BJ (cell line): Measurements from ENCODE around the gene CTDSP2. TPM values are rescaled to one million over a fixed set of nuclear protein-coding genes. Genes with fewer than 3 reads are reported as not detected.

Experiments
- CTCF ChIA-PET: fragments of 350-600 bp; formaldehyde crosslinking; extraction: SDS; loops from one replicate; lab custom pipeline; 2021; ENCODE audit warnings: antibody characterized with exemption, inconsistent platforms; lab: Yijun Ruan, JAX
- POLR2A ChIA-PET: fragments of 300-600 bp; sonication (Branson Sonifier 250); formaldehyde crosslinking; extraction: SDS; loops from one replicate; lab custom pipeline; 2021; ENCODE audit warnings: antibody characterized with exemption; lab: Charles Lee
- DNase-seq: peaks from one replicate; pipeline ENCODE4 v3.0.0-alpha.2; 2011; ENCODE audit warnings: low read depth
- H3K27me3 ChIP-seq: 2 replicates; pipeline ENCODE4 v1.6.0; 2011; ENCODE audit warnings: low read length; ENCODE audit not compliant: control insufficient read depth, insufficient read depth
- H3K36me3 ChIP-seq: 2 replicates; pipeline ENCODE4 v1.5.1; 2011; ENCODE audit warnings: low read length; ENCODE audit not compliant: control insufficient read depth, insufficient read depth
- H3K4me3 ChIP-seq: 2 replicates; pipeline ENCODE4 v1.5.1; 2011; ENCODE audit warnings: low read depth, mild to moderate bottlenecking, control low read depth, low read length
- CTCF ChIP-seq: IDR thresholded peaks from 2 replicates; pipeline ENCODE4 v1.5.1; 2011; ENCODE audit warnings: low read depth, mild to moderate bottlenecking, control low read depth, inconsistent platforms, low read length, moderate library complexity; ENCODE audit not compliant: insufficient read depth
- polyA plus RNA-seq: library from polyadenylated mRNA; depleted of rRNA; stranded (reverse); fragments of >200 nt; gene quantifications from 2 replicates; pipeline ENCODE4 v1.2.3, GENCODE V29; 2011

Gene CTDSP2
- polyA plus RNA-seq, 1 experiment = 284 TPM

GRCh38 chr12:57813971-57814772, 32.4 kb downstream of the CTDSP2 start:
- CTCF ChIA-PET = interaction anchor here (2.7 to 8.5 kb wide), 2 partner anchors 12 to 82 kb away, joined by 8 to 56 read pairs; no protein-coding TSS in a partner anchor
- POLR2A ChIA-PET = no interaction called here
- TF ChIP-seq CTCF = no peak
- no peak overlapping the region for H3K4me3 ChIP-seq
- H3K27me3 ChIP-seq = no peaks in the 10 kb centered on the region
- DNase-seq = no peak
- peaks cover 23% of the 10 kb centered on the region for H3K36me3 ChIP-seq

- H3K36me3 ChIP-seq = peaks cover 17% of the 10 kb centered on the region
- ChIA-PET POLR2A (no interaction called here), CTCF (interaction anchor here (1.4 to 8.5 kb wide), 3 partner anchors 11 to 83 kb away, joined by 4 to 56 read pairs (median 8); no protein-coding TSS in a partner anchor)
- no peak overlapping the region for H3K4me3 ChIP-seq
- DNase-seq = no peak
- H3K27me3 ChIP-seq = no peaks in the 10 kb centered on the region
- TF ChIP-seq CTCF = no peak
Measured at GRCh38 chr12:57813111-57813970, 33.2 kb downstream of the CTDSP2 start.

GRCh38 chr12:57811028-57811755, 35.3 kb downstream of the CTDSP2 start:
- Histone ChIP-seq H3K27me3 (no peaks in the 10 kb centered on the region), H3K36me3 (peaks cover 25% of the 10 kb centered on the region), H3K4me3 (no peak overlapping the region)
- DNase-seq = no peak
- POLR2A ChIA-PET = no interaction called here
- TF ChIP-seq CTCF = no peak
- CTCF ChIA-PET = interaction anchor here (1.2 to 8.5 kb wide), 3 partner anchors 9 to 85 kb away, joined by 4 to 56 read pairs (median 4); no protein-coding TSS in a partner anchor

- TF ChIP-seq CTCF = no peak
- ChIA-PET POLR2A (no interaction called here), CTCF (interaction anchor here (0.6 to 1.3 kb wide), 4 partner anchors 8 to 91 kb away, joined by 3 read pairs; partner anchors contain the start of gene AVIL)
- Histone ChIP-seq H3K27me3 (no peaks in the 10 kb centered on the region), H3K4me3 (no peak overlapping the region), H3K36me3 (peaks cover 26% of the 10 kb centered on the region)
- DNase-seq = no peak
Measured at GRCh38 chr12:57810450-57810849, 36.1 kb downstream of the CTDSP2 start.
